GM12891 (cell line): ENCODE measurements around the gene CLCN2.

Experiments used
- POLR2A ChIP-seq: IDR thresholded peaks from 2 replicates; pipeline ENCODE4 v1.6.1; 2011; ENCODE audit warnings: low read depth, low read length, control low read depth
- POLR2AphosphoS5 ChIP-seq: IDR thresholded peaks from 2 replicates; pipeline ENCODE4 v1.6.1; 2011; ENCODE audit warnings: low read depth, low read length, control low read depth
- POU2F2 ChIP-seq: IDR thresholded peaks from 2 replicates; pipeline ENCODE4 v1.6.1; 2011; ENCODE audit warnings: low read depth, mild to moderate bottlenecking, control low read depth, low read length, moderate library complexity
- SPI1 ChIP-seq: IDR thresholded peaks from 2 replicates; pipeline ENCODE4 v1.6.1; 2011; ENCODE audit warnings: low read depth, low read length, control low read depth
- TAF1 ChIP-seq: IDR thresholded peaks from 2 replicates; pipeline ENCODE4 v1.6.1; 2011; ENCODE audit warnings: low read depth, low read length, control low read depth

- TF ChIP-seq POLR2A (no peak), POLR2AphosphoS5 (no peak), TAF1 (no peak), POU2F2 (no peak), SPI1 (no peak)
Measured at GRCh38 chr3:184352149-184352785, 9.1 kb downstream of the CLCN2 start.
